ENCODE results near the gene SLCO3A1.
"Not testable (repeated sequence)": the region's sequence is repeated elsewhere in the genome, so short reads cannot be mapped to it uniquely, and the experiment has no call there.

The SLCO3A1 gene

DNA sequence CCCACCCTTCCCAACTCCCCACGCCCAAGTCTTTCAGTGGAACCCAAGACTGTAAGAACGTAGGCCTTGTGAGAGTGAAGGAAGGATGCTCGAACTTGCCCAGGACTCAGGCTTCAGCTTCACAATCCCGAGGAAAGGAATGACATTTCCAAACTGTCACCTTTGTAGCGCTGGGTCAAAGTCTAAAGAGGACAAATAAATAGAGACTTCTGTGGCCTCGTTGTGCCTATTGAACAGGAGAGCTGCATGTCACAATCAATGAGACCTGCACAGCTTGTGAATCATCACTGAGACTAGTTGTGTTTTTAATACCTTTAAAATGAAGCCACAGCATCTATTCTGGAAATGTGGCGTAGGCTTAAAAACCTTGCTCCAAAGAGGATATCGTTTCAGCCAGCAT is 317.4 kb downstream of the SLCO3A1 start:
- no peak for DNase-seq

DNA sequence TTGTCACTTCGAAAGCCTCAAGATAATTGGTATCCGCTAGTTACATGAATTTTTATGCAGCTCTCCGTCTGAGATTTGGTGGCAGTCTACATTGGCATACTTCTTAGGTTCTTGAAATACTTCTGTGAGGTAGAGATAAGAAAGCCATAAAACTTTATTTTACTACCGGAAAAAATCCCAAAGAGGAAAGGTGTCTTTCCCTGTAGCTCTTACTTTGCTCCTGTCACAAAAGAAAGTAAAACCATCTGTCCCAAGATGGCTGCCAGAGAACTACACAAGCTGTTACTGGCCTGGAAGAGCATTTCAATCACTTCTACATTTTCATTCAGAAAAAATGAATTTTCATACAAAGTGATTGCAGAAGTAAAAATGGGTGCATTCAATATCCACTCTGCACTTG is 325.4 kb downstream of the SLCO3A1 start:
- DNase-seq: no peak

DNA sequence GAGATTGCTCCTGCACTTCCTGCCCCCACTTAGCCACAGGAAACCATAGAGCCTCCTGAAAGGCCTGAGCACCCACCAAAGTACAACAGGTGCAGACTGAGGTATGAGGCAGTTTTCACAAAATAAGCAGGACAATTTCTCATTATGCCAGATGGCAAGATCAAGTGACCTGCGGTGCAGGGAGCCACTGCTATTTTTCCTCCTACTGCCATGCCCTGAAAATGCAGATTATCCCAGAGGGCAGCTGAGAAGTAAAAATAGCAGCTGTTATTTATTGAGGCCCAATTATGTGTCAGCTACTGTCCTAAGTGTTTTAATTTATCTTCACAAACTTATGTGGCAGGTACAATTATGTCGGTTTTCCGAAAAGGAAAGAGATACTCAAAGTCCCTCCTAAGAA is 330.6 kb downstream of the SLCO3A1 start:
- no peak for DNase-seq

DNA sequence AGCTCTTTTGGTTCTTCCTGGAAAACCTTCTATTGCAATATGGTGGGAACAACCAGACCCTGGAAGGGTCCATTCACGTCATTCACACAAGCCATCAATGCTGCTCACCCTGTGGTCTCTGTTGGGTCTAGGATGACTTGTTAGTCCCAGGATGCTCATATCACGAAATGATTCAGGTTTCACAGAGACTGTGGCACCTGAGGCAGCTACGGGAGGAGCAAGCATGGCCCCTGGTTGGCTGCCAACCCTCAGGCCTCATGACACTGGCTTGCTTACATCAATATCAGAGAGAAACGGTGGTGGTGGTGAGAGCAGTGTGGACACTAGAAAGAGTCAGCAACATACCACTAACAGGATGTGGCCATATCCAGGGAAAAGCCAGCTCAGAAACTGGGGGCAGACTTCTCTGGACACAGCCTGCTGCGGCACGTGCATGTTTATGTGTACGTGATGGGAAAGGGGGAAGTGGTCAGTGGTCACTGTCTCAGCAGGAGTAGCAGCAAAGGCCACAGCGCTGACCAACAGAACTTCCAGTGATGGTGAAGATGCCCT is 331.2 kb downstream of the SLCO3A1 start:
- DNase-seq: no peak

DNA sequence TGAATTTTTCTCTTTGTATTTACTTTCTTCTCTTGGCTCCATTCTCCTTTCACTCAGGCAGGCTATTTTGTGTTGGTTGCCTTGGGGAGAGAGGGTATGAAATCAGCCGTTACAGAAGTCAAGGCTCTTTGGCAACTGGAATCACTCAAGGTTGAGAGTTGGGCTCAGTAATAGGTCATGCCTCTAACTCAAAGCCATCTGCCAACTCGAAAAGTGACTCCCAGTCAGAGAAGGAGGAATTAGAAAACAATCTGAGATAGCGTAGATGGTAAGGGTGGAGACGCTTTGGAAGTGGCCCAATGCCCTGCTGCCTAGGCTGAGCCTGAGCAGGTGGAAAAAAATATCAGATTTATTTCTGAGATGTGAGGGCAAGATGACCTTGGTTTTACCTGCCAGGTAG is 334.5 kb downstream of the SLCO3A1 start:
- DNase-seq: no peak

DNA sequence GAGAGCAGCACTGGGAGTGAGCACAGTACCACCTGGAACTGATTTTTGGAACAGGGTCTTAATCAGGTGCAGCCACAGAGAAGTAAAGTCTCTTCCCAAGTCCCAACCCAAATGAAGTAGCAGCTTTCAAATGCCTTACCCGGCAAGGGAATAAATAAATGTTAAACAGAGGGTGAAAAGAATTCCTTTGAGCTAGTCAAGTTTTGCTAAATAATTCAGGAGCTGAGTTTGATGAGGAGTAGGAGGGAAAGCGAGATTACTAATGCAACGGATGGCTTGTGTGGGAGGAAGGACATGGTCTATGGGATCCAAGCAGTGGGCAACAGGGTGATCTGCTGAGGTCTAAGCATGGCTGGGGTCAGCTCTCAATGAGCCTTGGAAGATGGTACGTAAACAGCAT is 335.7 kb downstream of the SLCO3A1 start:
- no peak for DNase-seq

DNA sequence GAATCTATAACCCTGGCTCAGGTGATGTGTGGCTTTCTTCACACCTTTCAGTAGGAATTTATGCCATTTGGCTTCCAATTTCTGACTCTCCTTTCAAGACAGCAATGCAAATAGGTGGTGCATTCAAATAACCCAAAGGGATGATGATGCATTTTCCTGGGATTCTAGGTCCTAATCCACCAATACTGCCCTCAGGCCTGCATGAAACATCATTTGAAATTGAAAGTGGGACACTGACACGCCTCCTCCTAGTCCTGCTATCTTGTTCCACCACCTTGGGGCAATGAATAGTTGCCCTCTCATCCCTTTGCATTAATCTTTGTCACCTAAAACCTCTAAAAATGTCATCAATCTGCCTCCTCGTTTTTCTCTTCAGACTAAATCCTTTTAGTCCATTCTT is 341.7 kb downstream of the SLCO3A1 start:
- DNase-seq: no peak

DNA sequence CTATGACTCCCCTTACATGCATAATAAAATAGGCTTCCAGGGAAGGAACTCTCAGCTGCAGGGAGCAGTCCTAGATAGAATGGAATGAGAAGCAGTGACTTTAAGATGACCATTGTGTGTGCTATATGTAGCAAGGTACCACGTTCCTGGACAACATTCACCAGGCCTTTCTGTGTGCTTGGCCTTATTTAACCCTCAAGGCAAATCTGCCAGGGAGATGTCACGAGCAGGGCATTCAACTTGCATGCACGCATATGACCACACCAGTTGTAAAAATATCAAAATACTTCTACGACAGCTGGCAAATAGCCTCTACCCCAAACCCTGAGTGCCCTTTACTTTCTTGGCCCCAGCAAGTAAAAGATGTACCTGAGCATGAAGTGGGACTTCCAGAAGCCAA is 342.8 kb downstream of the SLCO3A1 start:
- no peak for DNase-seq

DNA sequence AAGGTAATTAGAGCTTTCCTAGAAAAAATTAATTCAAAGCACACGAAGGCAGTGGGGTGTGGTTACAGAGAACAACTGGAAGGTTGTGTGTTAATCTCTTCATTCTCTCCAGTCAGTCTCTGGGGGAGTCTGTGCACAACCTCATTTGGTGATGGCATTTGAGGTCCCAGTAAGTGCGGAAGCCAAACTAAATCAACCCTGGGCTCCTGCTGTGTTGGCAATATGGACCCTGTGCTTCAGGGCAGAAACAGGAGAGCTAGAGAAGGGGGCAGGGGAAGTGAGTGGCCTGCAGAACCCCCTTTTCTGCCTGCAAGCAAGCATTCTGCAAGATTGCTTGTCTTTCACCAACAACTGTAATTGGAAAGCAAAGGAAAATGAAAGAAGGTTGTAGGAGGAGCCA is 344.2 kb downstream of the SLCO3A1 start:
- DNase-seq: no peak

DNA sequence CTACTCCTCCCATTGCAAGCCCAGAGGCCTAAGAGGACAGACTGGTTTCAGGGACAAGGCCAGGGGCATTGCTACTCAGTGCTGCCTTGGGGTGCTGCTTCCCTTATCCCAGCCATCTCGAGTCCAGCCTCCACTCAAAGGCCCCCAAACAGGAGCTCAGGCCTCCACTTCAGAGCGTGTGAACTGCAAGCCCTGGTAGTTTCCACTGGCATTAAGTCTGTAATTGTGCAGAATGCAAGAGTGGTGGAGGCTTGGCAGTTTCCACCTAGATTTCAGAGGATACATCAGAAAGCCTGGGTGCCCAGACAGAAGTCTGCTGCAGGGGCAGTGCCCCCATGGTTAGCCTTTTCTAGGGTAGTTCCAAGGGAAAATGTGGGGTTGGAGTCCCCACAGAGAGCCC is 347.4 kb downstream of the SLCO3A1 start:
- no peak for DNase-seq

DNA sequence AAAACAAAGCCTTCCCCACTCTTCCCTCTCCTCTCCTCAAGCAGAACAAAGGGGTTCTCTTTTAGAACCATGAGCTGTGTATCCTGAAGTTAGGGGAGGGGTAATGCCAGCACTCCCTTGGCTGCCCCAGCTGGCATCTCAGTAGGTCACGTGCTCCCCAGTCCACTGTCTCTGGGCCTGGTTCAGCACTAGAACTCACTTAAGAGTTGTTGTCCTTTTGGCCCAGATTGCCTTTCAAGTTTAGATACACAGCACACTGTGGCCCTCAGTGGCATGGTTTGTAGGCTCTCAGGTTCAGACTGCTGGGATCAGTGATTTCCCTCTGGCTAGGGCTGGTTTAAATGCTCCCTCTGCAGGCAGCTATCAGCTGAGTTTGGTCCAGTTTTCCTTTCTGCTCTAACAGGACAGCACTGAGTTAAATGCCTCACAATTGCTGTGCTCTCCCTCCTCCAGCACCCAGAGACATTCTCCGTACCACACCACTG is 351.8 kb downstream of the SLCO3A1 start:
- DNase-seq: no peak

DNA sequence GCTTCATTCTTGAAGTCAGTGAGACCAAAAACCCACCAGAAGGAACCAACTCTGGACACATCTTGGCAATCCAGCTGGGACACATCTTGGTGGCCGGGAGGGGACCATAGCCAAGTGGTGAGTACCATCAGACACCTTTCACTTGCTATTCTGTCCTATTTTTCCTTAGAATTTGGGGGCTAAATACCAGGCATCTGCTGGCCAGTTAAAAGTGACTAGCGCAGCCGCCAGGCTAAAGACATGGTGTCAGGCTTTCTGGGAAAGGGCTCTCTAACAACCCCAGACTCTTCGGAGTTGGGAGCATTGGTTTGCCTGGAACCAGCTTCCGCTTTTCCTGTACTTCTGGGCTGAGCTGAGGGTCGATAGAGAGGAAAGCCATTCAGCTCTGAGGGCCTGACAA is 354.1 kb downstream of the SLCO3A1 start:
- DNase-seq: not testable (repeated sequence)
